ENCODE data around the gene PTPN23. TPM values are rescaled to one million over a fixed set of nuclear protein-coding genes. Genes with fewer than 3 reads are reported as not detected.
"Not testable (repeated sequence)": the region's sequence is repeated elsewhere in the genome, so short reads cannot be mapped to it uniquely, and the experiment has no call there.

PTPN23 gene
- polyA plus RNA-seq (ENCODE audit: insufficient read length): 27.2 TPM
- long read RNA-seq, donor 1, transcript PTPN23-205 (2 exons, 676 nt): major isoform, 7 of 39 reads
- long read RNA-seq, donor 1, partial matches to known transcripts: 31 of 39 reads
- long read RNA-seq, donor 1, other reads (novel, unspliced or antisense): 0 of 39 reads
- long read RNA-seq, donor 2, partial matches to known transcripts: 35 of 37 reads
- long read RNA-seq, donor 2, other reads (novel, unspliced or antisense): 0 of 37 reads
- long read RNA-seq, donor 3, partial matches to known transcripts: 13 of 14 reads
- long read RNA-seq, donor 3, other reads (novel, unspliced or antisense): 0 of 14 reads
- long read RNA-seq, donor 4: 0 reads
- long read RNA-seq, donor 5, partial matches to known transcripts: 21 of 22 reads
- long read RNA-seq, donor 5, other reads (novel, unspliced or antisense): 0 of 22 reads
- long read RNA-seq, donor 6, partial matches to known transcripts: 8 of 10 reads
- long read RNA-seq, donor 6, other reads (novel, unspliced or antisense): 0 of 10 reads
- long read RNA-seq, donor 7, partial matches to known transcripts: 45 of 55 reads
- long read RNA-seq, donor 7, other reads (novel, unspliced or antisense): 8 of 55 reads
- long read RNA-seq, donor 8, partial matches to known transcripts: 15 of 15 reads
- long read RNA-seq, donor 8, other reads (novel, unspliced or antisense): 0 of 15 reads

- DNase-seq: peak; percentile 99
Observed at GRCh38 chr3:47380601-47381316, at the start of gene PTPN23. TSS of gene PTPN23 (plus strand) at chr3:47381021. CDS start at chr3:47381097, 76 bp downstream.

- DNase-seq: no peak
Observed at GRCh38 chr3:47333907-47334306, 46.9 kb upstream of the PTPN23 start.

- DNase-seq: no peak
Observed at GRCh38 chr3:47337656-47338055, 43.2 kb upstream of the PTPN23 start.

GRCh38 chr3:47339951-47340350 is 40.9 kb upstream of the PTPN23 start:
- DNase-seq: no peak

- DNase-seq: no peak
Observed at GRCh38 chr3:47340866-47341265, 40.0 kb upstream of the PTPN23 start.

- no peak for DNase-seq
Observed at GRCh38 chr3:47342151-47342550, 38.7 kb upstream of the PTPN23 start.

- DNase-seq: no peak
Observed at GRCh38 chr3:47342812-47343211, 38.0 kb upstream of the PTPN23 start.

- DNase-seq: no peak
Observed at GRCh38 chr3:47343471-47343971, 37.3 kb upstream of the PTPN23 start.

- no peak for DNase-seq
Observed at GRCh38 chr3:47344971-47345370, 35.9 kb upstream of the PTPN23 start.

GRCh38 chr3:47347217-47347801 is 33.5 kb upstream of the PTPN23 start:
- DNase-seq: no peak

- no peak for DNase-seq
Observed at GRCh38 chr3:47348411-47349154, 32.2 kb upstream of the PTPN23 start.

- DNase-seq: no peak
Observed at GRCh38 chr3:47355010-47355409, 25.8 kb upstream of the PTPN23 start.

GRCh38 chr3:47356201-47356600 is 24.6 kb upstream of the PTPN23 start:
- no peak for DNase-seq

GRCh38 chr3:47359323-47359722 is 21.5 kb upstream of the PTPN23 start:
- no peak for DNase-seq

- not testable (repeated sequence) for DNase-seq
Observed at GRCh38 chr3:47360110-47360517, 20.7 kb upstream of the PTPN23 start.

GRCh38 chr3:47362701-47363100 is 18.1 kb upstream of the PTPN23 start:
- no peak for DNase-seq

- DNase-seq: no peak
Observed at GRCh38 chr3:47365213-47366153, 15.3 kb upstream of the PTPN23 start.

- DNase-seq: no peak
Observed at GRCh38 chr3:47366833-47367232, 14.0 kb upstream of the PTPN23 start.

- no peak for DNase-seq
Observed at GRCh38 chr3:47367631-47368030, 13.2 kb upstream of the PTPN23 start.

GRCh38 chr3:47370020-47370419 is 10.8 kb upstream of the PTPN23 start:
- DNase-seq: not testable (repeated sequence)

All from left kidney (tissue), 8 donors.